Measurements from ENCODE around the gene NDUFS2. TPM values are rescaled to one million over a fixed set of nuclear protein-coding genes. Genes with fewer than 3 reads are reported as not detected.

Gene NDUFS2
- total and polyA plus RNA-seq, 9 of the 15 experiments (the other 6 are each of a cell fraction or from before 2014, with no cell fraction given) = 70.0 to 176 (median 141) TPM

DNA sequence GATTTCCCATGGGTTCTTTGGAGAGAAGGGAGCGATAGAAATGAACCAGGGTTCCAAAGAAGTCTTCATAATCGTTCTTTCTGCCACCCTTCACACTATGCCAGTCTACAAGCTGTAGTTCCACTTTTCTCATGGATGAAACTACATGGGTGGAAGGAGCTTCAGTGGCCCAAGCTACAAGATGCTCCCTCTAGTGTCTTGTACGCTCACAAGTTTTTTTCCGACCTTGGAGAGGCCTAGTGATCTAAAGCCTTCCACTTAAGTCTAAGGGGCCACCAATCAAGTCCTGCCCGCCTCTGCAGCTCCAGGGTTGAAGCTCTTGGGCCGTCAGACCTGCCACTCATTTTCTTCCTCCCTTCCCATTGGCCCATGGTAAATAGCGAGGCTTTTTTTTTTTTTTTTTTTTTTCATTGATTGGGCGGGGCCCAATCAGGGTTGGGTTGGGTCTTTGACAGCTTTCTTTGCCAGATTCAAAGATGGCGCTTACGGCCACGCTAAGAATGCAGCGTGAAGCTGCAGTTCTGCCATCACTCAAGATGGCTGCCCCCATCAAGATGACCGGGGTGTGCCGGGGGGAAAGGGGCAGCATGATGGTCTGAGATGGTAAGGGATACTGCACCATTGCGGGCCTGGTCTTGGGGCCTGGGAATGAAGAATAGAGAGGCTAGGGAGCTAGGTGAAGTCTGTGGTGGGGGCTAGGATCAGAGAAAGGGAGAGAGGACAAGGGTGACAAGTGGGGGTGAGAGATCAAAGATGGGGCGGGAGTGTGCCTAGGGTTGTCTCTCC lies 23.6 kb downstream of the NDUFS2 start, which contains the start of gene TOMM40L (continued):
- TF ChIP-seq ATF6 (CRISPR knock-in tag; IDR thresholded peaks at IDR 0.05) (no peak), ZNF124 (CRISPR knock-in tag; IDR thresholded peaks at IDR 0.05) (no peak), CXXC5 (CRISPR knock-in tag; IDR thresholded peaks at IDR 0.05) (peak; percentile 45; the same call in 1 of the 2 replicates), KAT7 (CRISPR knock-in tag; IDR thresholded peaks at IDR 0.05; ENCODE audit: borderline replicate concordance) (no peak), TEAD4 (IDR thresholded peaks at IDR 0.05; ENCODE audit: low read length) (peak; percentile 38; the same call in 1 of the 2 replicates), TEAD4 (CRISPR knock-in tag; IDR thresholded peaks at IDR 0.05; ENCODE audit: borderline replicate concordance) (no peak), E2F6 (IDR thresholded peaks at IDR 0.05; ENCODE audit: borderline replicate concordance in 1 of 2, extremely low read depth in 1 of 2, insufficient read depth in 1 of 2, insufficient read length in 1 of 2, low read depth in 1 of 2, low read length in 1 of 2, poor library complexity in 1 of 2, severe bottlenecking in 1 of 2) (no peak), IFI16 (CRISPR knock-in tag; IDR thresholded peaks at IDR 0.05) (no peak), KLF6 (CRISPR knock-in tag; IDR thresholded peaks at IDR 0.05; ENCODE audit: borderline replicate concordance) (no peak), ZMIZ1 (IDR thresholded peaks at IDR 0.05; ENCODE audit: low read depth in 2 of 2, low read length in 2 of 2) (no peak), MAFF (IDR thresholded peaks at IDR 0.05; ENCODE audit: low read length) (no peak), NFE2L1 (tag; IDR thresholded peaks at IDR 0.05; ENCODE audit: borderline replicate concordance, low read depth) (no peak), ELF4 (CRISPR knock-in tag; IDR thresholded peaks at IDR 0.05) (peak; percentile 69; the same call in 1 of the 2 replicates), SFPQ (IDR thresholded peaks at IDR 0.05; ENCODE audit: low read depth, low read length) (no peak), ZNF444 (CRISPR knock-in tag; IDR thresholded peaks at IDR 0.05) (no peak), CSDE1 (IDR thresholded peaks at IDR 0.05) (peak; percentile 58 to 95; a peak in 3 of 4 replicates), BRD9 (IDR thresholded peaks at IDR 0.05; ENCODE audit: low read depth, partially characterized antibody) (peak; percentile 30), ZNF324 (CRISPR knock-in tag; IDR thresholded peaks at IDR 0.05) (no peak)
